ENCODE results near the gene ARF1. TPM values are rescaled to one million over a fixed set of nuclear protein-coding genes. Genes with fewer than 3 reads are reported as not detected.

ARF1 gene
- total and polyA plus RNA-seq, 2 donors (not counting 1 experiment from before 2014, with no cell fraction given): 193 to 389 TPM

- ATAC-seq (ENCODE audit: low read depth) (no peak), DNase-seq (no peak)
- H3K27ac Mint-ChIP-seq: no peak overlapping the region
- CTCF ChIA-PET: no interaction called here
- Histone ChIP-seq H4K20me1 (ENCODE audit: control insufficient read depth, insufficient read depth, low read length, poor library complexity, severe bottlenecking) (peaks cover 37% of the 10 kb centered on the region), H3K79me2 (ENCODE audit: control insufficient read depth, insufficient read depth, low read length) (peaks cover 50% of the 10 kb centered on the region), H3K9me3 (ENCODE audit: control extremely low read depth in 1 of 3, control insufficient read depth in 2 of 3, insufficient read depth in 1 of 3, low read length in 2 of 3) (no peaks in the 10 kb centered on the region), H3K4me2 (replicated peaks; ENCODE audit: low read depth, low read length, poor library complexity, severe bottlenecking) (no peak overlapping the region), H2AFZ (ENCODE audit: insufficient read depth, low read depth, low read length, poor library complexity, severe bottlenecking) (no peak overlapping the region), H3K36me3 (replicated peaks in 1 of 2; ENCODE audit: control extremely low read depth in 1 of 2, control insufficient read depth in 1 of 2, extremely low read depth in 1 of 2, insufficient read depth in 2 of 2, low read length in 1 of 2) (no peaks in the 10 kb centered on the region), H3K27ac (ENCODE audit: low read length in 2 of 2) (no peak overlapping the region), H3K9ac (ENCODE audit: low read length) (no peak overlapping the region), H3K27me3 (replicated peaks in 1 of 4; ENCODE audit: control extremely low read depth in 1 of 4, control insufficient read depth in 3 of 4, insufficient read depth in 4 of 4, low read length in 3 of 4) (no peaks in the 10 kb centered on the region), H3K4me3 (ENCODE audit: control extremely low read depth in 1 of 5, extremely low read depth in 1 of 5, insufficient read depth in 1 of 5, low read depth in 2 of 5, low read length in 4 of 5) (no peak overlapping the region), H3K4me1 (ENCODE audit: control insufficient read depth in 2 of 2, insufficient read depth in 2 of 2, low read length in 2 of 2) (peaks cover 20 to 24% of the 10 kb centered on the region in 2 donors)
- WGBS (ENCODE audit: insufficient coverage): 97% methylated on average over 6 of the region's 7 CpGs
- no peak overlapping the region for H3K4me3 Mint-ChIP-seq
- intact Hi-C loops (cut with micrococcal nuclease): no loop called here
- POLR2A ChIA-PET: no interaction called here
- H3K4me1 Mint-ChIP-seq: peaks cover 24% of the 10 kb centered on the region
- no peaks in the 10 kb centered on the region for H3K27me3 Mint-ChIP-seq
- no peak for TF ChIP-seq CTCF (IDR thresholded peaks at IDR 0.05)
- TF ChIP-seq EZH2 (IDR thresholded peaks at IDR 0.05; ENCODE audit: borderline replicate concordance, insufficient read depth, low read depth, low read length, poor library complexity, severe bottlenecking): no peak
- H3K9me3 Mint-ChIP-seq (ENCODE audit: insufficient read depth): no peaks in the 10 kb centered on the region
Observed at GRCh38 chr1:228079601-228080263, 2.8 kb upstream of the ARF1 start.

- Mint-ChIP-seq H3K4me3 (peak overlapping the region; percentile 84), H3K27me3 (no peaks in the 10 kb centered on the region), H3K27ac (peak overlapping the region; percentile 59), H3K9me3 (ENCODE audit: insufficient read depth) (no peaks in the 10 kb centered on the region), H3K4me1 (peaks cover 39% of the 10 kb centered on the region)
- intact Hi-C loops (cut with micrococcal nuclease): no loop called here
- H3K27ac ChIP-seq (ENCODE audit: low read length in 2 of 2): no peak overlapping the region
- H3K27me3 ChIP-seq (replicated peaks in 1 of 4; ENCODE audit: control extremely low read depth in 1 of 4, control insufficient read depth in 3 of 4, insufficient read depth in 4 of 4, low read length in 3 of 4): no peaks in the 10 kb centered on the region
- ChIA-PET POLR2A (interaction anchor here (1.6 kb wide), 1 partner anchor 24 kb away, joined by 5 read pairs; no protein-coding TSS in a partner anchor), CTCF (no interaction called here)
- peak overlapping the region in 2 of 5 experiments; percentile 91 to 97 for H3K4me3 ChIP-seq (ENCODE audit: control extremely low read depth in 1 of 5, extremely low read depth in 1 of 5, insufficient read depth in 1 of 5, low read depth in 2 of 5, low read length in 4 of 5)
- H2AFZ ChIP-seq (ENCODE audit: insufficient read depth, low read depth, low read length, poor library complexity, severe bottlenecking): no peak overlapping the region
- ATAC-seq (ENCODE audit: low read depth): no peak
- H3K9ac ChIP-seq (ENCODE audit: low read length): peak overlapping the region; percentile 93
- no peaks in the 10 kb centered on the region for H3K36me3 ChIP-seq (replicated peaks in 1 of 2; ENCODE audit: control extremely low read depth in 1 of 2, control insufficient read depth in 1 of 2, extremely low read depth in 1 of 2, insufficient read depth in 2 of 2, low read length in 1 of 2)
- DNase-seq: no peak
- H3K9me3 ChIP-seq (ENCODE audit: control extremely low read depth in 1 of 3, control insufficient read depth in 2 of 3, insufficient read depth in 1 of 3, low read length in 2 of 3): no peaks in the 10 kb centered on the region
- peaks cover 40% of the 10 kb centered on the region for H4K20me1 ChIP-seq (ENCODE audit: control insufficient read depth, insufficient read depth, low read length, poor library complexity, severe bottlenecking)
- TF ChIP-seq EZH2 (IDR thresholded peaks at IDR 0.05; ENCODE audit: borderline replicate concordance, insufficient read depth, low read depth, low read length, poor library complexity, severe bottlenecking): no peak
- no peak for TF ChIP-seq CTCF (IDR thresholded peaks at IDR 0.05)
- H3K4me2 ChIP-seq (replicated peaks; ENCODE audit: low read depth, low read length, poor library complexity, severe bottlenecking): peak overlapping the region; percentile 98
- peaks cover 33 to 39% of the 10 kb centered on the region in 2 donors for H3K4me1 ChIP-seq (ENCODE audit: control insufficient read depth in 2 of 2, insufficient read depth in 2 of 2, low read length in 2 of 2)
- peaks cover 64% of the 10 kb centered on the region for H3K79me2 ChIP-seq (ENCODE audit: control insufficient read depth, insufficient read depth, low read length)
- WGBS (ENCODE audit: insufficient coverage): 100% methylated on average over 1 of the region's 7 CpGs
Observed at GRCh38 chr1:228081144-228081543, 1.4 kb upstream of the ARF1 start.

Data from B cell (primary cell).